ENCODE results near the gene WTAP. TPM values are rescaled to one million over a fixed set of nuclear protein-coding genes. Genes with fewer than 3 reads are reported as not detected.

The WTAP gene
- total RNA-seq, 1 experiment from 2014 or later, result 138 TPM

GRCh38 chr6:159742165-159742564 is 14.9 kb downstream of the WTAP start:
- Histone ChIP-seq H3K23me2 (ENCODE audit: insufficient read length, low read depth, low read length, poor library complexity, severe bottlenecking) (no peaks in the 10 kb centered on the region), H3K4me1 (ENCODE audit: insufficient read depth, low read length) (no peaks in the 10 kb centered on the region), H3K27me3 (ENCODE audit: insufficient read depth, low read length) (no peaks in the 10 kb centered on the region), H3K79me1 (ENCODE audit: insufficient read depth, low read depth, low read length, poor library complexity, severe bottlenecking) (peaks cover 11% of the 10 kb centered on the region), H2BK15ac (ENCODE audit: low read depth, low read length) (no peak overlapping the region), H2BK20ac (ENCODE audit: low read depth, low read length, poor library complexity, severe bottlenecking) (no peak overlapping the region), H2AK5ac (ENCODE audit: insufficient read length, low read length) (no peak overlapping the region), H2BK120ac (ENCODE audit: low read depth, low read length, poor library complexity, severe bottlenecking) (no peak overlapping the region), H3K56ac (ENCODE audit: insufficient read length, low read depth, low read length) (no peak overlapping the region), H3T11ph (ENCODE audit: low read length) (no peak overlapping the region), H2AFZ (ENCODE audit: low read length) (no peak overlapping the region), H4K91ac (ENCODE audit: insufficient read length, low read depth, low read length) (no peak overlapping the region), H2BK5ac (ENCODE audit: insufficient read length, low read length) (no peak overlapping the region), H3K14ac (ENCODE audit: insufficient read depth, low read length) (no peak overlapping the region), H3K4me2 (ENCODE audit: insufficient read depth, insufficient read length, low read length) (no peak overlapping the region), H3K23ac (ENCODE audit: insufficient read length, low read depth, low read length) (no peak overlapping the region), H4K5ac (ENCODE audit: insufficient read length, low read depth, low read length) (no peak overlapping the region), H3K9me3 (ENCODE audit: control insufficient read depth, low read depth, low read length) (no peaks in the 10 kb centered on the region), H3K18ac (ENCODE audit: insufficient read length, low read depth, low read length) (no peak overlapping the region), H4K20me1 (ENCODE audit: control insufficient read depth, insufficient read depth, insufficient read length) (no peaks in the 10 kb centered on the region), H3K4ac (ENCODE audit: low read depth, low read length) (no peak overlapping the region), H4K8ac (replicated peaks; ENCODE audit: insufficient read length, low read depth, low read length) (no peak overlapping the region), H3K27ac (ENCODE audit: insufficient read length, low read depth, low read length) (no peak overlapping the region), H2BK12ac (ENCODE audit: insufficient read length, low read depth, low read length) (no peak overlapping the region), H3K9ac (ENCODE audit: extremely low read depth, insufficient read length, low read length) (no peak overlapping the region), H3K79me2 (ENCODE audit: insufficient read depth, low read length) (peaks cover 6% of the 10 kb centered on the region; the same call in 1 of the 2 replicates)
- no peak for TF ChIP-seq CTCF (conservative IDR thresholded peaks at IDR 0.05)
- H3K9me3 Mint-ChIP-seq, result no peaks in the 10 kb centered on the region
- DNase-seq, result no peak
- WGBS (ENCODE audit: extremely low coverage, insufficient read length, low lambda C conversion rate), result no CpG with 5 or more reads among the region's 1 CpG
- no peak overlapping the region; a peak in 1 of 7 replicates for H3K27ac Mint-ChIP-seq
- no peak overlapping the region for H3K4me3 Mint-ChIP-seq
- H3K4me1 Mint-ChIP-seq, result no peaks in the 10 kb centered on the region
- no peaks in the 10 kb centered on the region for H3K27me3 Mint-ChIP-seq (ENCODE audit: low read depth)
- peaks cover 44 to 86% (median 84%) of the 10 kb centered on the region in 3 experiments; a peak in 6 of 7 replicates for H3K36me3 Mint-ChIP-seq (ENCODE audit: insufficient read depth in 1 of 3, low read depth in 3 of 3)

Data from H9 (cell line).